ENCODE measurements around the gene EXD3.

GRCh38 chr9:137396634-137397367 is 26.2 kb downstream of the EXD3 start:
- TF ChIP-seq CTCF (IDR thresholded peaks at IDR 0.05; ENCODE audit: insufficient read depth, low read length) = no peak
- no peak for TF ChIP-seq POLR2AphosphoS5 (IDR thresholded peaks at IDR 0.05; ENCODE audit: low read depth)
- TF ChIP-seq REST (IDR thresholded peaks at IDR 0.05; ENCODE audit: insufficient replicate concordance, low read depth) = no peak

Data from HL-60 (cell line).